Subcutaneous abdominal adipose tissue (tissue), 5 donors: ENCODE data around the gene CACNA2D1.
"Not testable (repeated sequence)": the region's sequence is repeated elsewhere in the genome, so short reads cannot be mapped to it uniquely, and the experiment has no call there.

Experiments
- H3K27ac ChIP-seq: one replicate; pipeline ENCODE4 v1.7.0; 2013; ENCODE audit warnings: low read depth, mild to moderate bottlenecking, inconsistent platforms, low read length, moderate library complexity
- H3K27me3 ChIP-seq, 5 donors: one replicate each; pipeline ENCODE4 v1.7.0; 2013; ENCODE audit warnings: low read length in 5 of 5, inconsistent platforms in 1 of 5; ENCODE audit not compliant: control insufficient read depth in 5 of 5, insufficient read depth in 4 of 5
- H3K36me3 ChIP-seq, 5 donors: one replicate each; pipeline ENCODE4 v1.7.0; 2013; ENCODE audit warnings: low read length in 5 of 5; ENCODE audit not compliant: control insufficient read depth in 5 of 5, insufficient read depth in 5 of 5
- H3K4me1 ChIP-seq, 5 donors: one replicate each; pipeline ENCODE4 v1.7.0; 2013; ENCODE audit warnings: low read length in 5 of 5, mild to moderate bottlenecking in 3 of 5, moderate library complexity in 1 of 5; ENCODE audit not compliant: control insufficient read depth in 5 of 5, insufficient read depth in 5 of 5
- H3K4me3 ChIP-seq, 5 donors: one replicate each; pipeline ENCODE4 v1.7.0; 2013; ENCODE audit warnings: low read length in 5 of 5, low read depth in 1 of 5
- H3K9ac ChIP-seq, 5 donors: one replicate each; pipeline ENCODE4 v1.7.0; 2013; ENCODE audit warnings: low read length in 5 of 5, mild to moderate bottlenecking in 4 of 5, moderate library complexity in 3 of 5
- H3K9me3 ChIP-seq, 5 donors: one replicate each; pipeline ENCODE4 v1.7.0; 2013; ENCODE audit warnings: low read length in 5 of 5; ENCODE audit not compliant: control insufficient read depth in 5 of 5
- donor health status: healthy.
- donor health status: healthy.
- donor health status: healthy.
- donor health status: healthy.
- donor health status: healthy.

The CACNA2D1 gene

DNA sequence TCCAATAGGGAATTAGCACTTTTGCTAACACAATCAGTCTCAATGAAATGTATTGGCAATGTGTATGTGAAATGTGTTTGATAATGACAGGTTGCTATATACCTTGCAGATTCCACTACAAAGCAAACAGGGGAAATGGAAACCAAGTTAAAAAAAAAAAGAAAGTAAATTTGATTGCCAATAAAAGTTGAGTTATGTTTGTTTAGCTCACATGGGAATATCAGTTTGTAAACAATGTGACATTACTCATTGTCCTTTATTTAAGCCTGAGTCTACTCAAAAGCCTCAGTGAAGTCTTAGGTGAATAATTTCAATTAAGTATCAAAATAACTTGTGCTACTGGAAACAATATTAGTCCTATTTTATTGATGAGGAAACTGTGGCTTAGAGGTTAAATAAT is 285.2 kb downstream of the CACNA2D1 start:
- no peaks in the 10 kb centered on the region for H3K4me1 ChIP-seq
- H3K4me3 ChIP-seq = no peak overlapping the region
- H3K36me3 ChIP-seq = no peaks in the 10 kb centered on the region
- no peak overlapping the region for H3K9ac ChIP-seq
- no peaks in the 10 kb centered on the region for H3K27me3 ChIP-seq
- no peak overlapping the region for H3K27ac ChIP-seq
- no peaks in the 10 kb centered on the region for H3K9me3 ChIP-seq

DNA sequence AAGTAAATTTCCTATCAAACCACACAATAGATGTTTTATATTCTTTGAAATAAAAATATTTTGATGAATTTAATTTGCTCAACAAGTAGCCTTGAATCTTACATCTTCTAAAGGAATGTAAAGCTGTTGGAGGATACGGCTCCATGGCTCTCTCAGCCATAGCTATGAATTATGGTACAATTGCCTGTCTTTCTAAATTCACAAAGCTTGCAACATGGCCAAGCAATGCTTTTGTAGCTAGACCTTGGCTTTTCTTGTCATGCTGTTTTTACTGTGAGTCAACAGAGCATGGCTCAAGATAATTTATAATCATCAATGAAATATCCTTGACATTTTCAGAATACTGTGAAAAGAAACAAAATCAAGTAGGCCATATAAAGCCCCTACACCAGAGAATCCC is 286.7 kb downstream of the CACNA2D1 start:
- Histone ChIP-seq H3K27ac (no peak overlapping the region), H3K27me3 (no peaks in the 10 kb centered on the region), H3K4me1 (no peaks in the 10 kb centered on the region), H3K4me3 (no peak overlapping the region), H3K9ac (no peak overlapping the region), H3K36me3 (no peaks in the 10 kb centered on the region), H3K9me3 (no peaks in the 10 kb centered on the region)

DNA sequence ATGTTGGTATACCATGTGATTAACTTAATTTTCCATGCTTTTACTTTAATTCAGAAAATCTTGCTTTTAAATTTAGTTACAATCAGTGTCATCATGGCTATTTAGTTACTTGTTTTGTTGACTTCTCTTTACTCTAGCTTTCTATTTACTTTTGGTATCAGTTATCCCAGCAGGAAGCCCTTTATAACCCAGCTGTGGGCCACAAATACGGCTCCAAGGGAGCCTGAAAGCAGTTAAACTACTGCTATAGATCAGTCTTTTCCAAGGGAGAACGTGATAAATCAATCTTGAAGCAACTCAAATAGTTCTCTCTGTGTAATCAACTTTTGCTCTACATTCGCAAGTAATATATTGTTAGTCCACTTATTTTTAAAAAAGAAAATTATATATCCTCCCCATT is 287.4 kb downstream of the CACNA2D1 start:
- H3K4me1 ChIP-seq = no peaks in the 10 kb centered on the region
- no peaks in the 10 kb centered on the region for H3K27me3 ChIP-seq
- H3K9me3 ChIP-seq = no peaks in the 10 kb centered on the region
- H3K9ac ChIP-seq = no peak overlapping the region
- no peaks in the 10 kb centered on the region for H3K36me3 ChIP-seq
- H3K4me3 ChIP-seq = no peak overlapping the region
- no peak overlapping the region for H3K27ac ChIP-seq

- H3K27me3 ChIP-seq = no peaks in the 10 kb centered on the region
- no peak overlapping the region for H3K27ac ChIP-seq
- no peaks in the 10 kb centered on the region for H3K4me1 ChIP-seq
- no peaks in the 10 kb centered on the region for H3K9me3 ChIP-seq
- no peaks in the 10 kb centered on the region for H3K36me3 ChIP-seq
- H3K9ac ChIP-seq = no peak overlapping the region
- no peak overlapping the region for H3K4me3 ChIP-seq
Observed at GRCh38 chr7:82154728-82155127, 288.8 kb downstream of the CACNA2D1 start.

DNA sequence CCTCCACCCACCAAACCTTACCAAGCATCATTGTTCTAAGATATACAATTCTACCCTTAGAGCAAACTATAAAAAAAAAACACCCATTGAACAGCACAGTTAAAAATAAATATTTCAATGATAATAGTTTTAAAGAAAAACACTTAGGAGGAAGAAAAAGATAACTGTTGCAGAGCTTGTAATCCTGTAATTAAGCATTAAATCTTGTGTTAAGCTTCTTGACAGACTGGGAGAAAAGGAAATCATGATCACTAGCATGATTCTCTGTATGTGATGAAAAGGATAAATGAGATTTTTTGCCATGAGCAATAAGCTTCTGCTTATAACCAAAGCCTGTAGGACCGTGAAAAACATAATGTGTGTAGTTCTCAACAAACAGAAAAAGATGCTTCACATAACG is 289.8 kb downstream of the CACNA2D1 start:
- Histone ChIP-seq H3K27me3 (no peaks in the 10 kb centered on the region), H3K36me3 (no peaks in the 10 kb centered on the region), H3K27ac (no peak overlapping the region), H3K4me3 (no peak overlapping the region), H3K9ac (no peak overlapping the region), H3K4me1 (no peaks in the 10 kb centered on the region), H3K9me3 (no peaks in the 10 kb centered on the region)

- Histone ChIP-seq H3K9me3 (no peaks in the 10 kb centered on the region), H3K36me3 (no peaks in the 10 kb centered on the region), H3K4me3 (no peak overlapping the region), H3K27ac (no peak overlapping the region), H3K27me3 (no peaks in the 10 kb centered on the region), H3K9ac (no peak overlapping the region), H3K4me1 (no peaks in the 10 kb centered on the region)
Observed at GRCh38 chr7:82152858-82153257, 290.7 kb downstream of the CACNA2D1 start.

GRCh38 chr7:82146491-82146890 is 297.1 kb downstream of the CACNA2D1 start:
- H3K4me3 ChIP-seq = no peak overlapping the region
- H3K27ac ChIP-seq = no peak overlapping the region
- no peaks in the 10 kb centered on the region for H3K9me3 ChIP-seq
- no peaks in the 10 kb centered on the region for H3K4me1 ChIP-seq
- H3K9ac ChIP-seq = no peak overlapping the region
- H3K27me3 ChIP-seq = no peaks in the 10 kb centered on the region
- no peaks in the 10 kb centered on the region for H3K36me3 ChIP-seq

DNA sequence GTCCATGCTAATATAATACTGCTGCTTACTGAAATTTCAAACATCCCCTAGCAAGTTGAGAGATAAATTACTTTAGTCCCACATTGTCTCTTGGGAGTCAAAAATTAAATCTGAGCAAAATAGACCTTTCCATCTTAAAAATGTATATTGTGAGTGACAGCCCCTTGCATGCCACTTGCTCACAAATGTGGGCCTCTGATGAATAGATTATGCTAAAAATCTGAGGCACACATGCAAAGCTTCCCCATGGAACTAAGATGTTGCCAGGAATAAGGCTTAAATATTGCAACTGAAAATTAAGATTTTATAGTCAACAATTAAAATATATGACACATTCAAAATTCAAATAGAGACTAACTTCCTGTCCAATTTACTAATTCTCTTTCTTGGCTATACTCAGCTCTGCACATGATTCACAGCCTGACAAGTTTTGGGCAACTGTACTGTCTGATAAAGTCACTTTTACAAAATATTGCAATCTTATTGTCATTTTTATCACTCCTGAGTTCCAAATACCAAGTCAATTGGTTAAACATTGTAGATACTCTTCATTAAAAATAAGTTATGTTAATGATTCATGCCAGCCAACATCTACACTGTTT is 301.2 kb downstream of the CACNA2D1 start:
- Histone ChIP-seq H3K4me3 (no peak overlapping the region), H3K4me1 (peaks cover 0 to 2% (median 0%) of the 10 kb centered on the region in 5 donors), H3K9me3 (no peaks in the 10 kb centered on the region), H3K27ac (no peak overlapping the region), H3K27me3 (no peaks in the 10 kb centered on the region), H3K36me3 (no peaks in the 10 kb centered on the region), H3K9ac (no peak overlapping the region)

DNA sequence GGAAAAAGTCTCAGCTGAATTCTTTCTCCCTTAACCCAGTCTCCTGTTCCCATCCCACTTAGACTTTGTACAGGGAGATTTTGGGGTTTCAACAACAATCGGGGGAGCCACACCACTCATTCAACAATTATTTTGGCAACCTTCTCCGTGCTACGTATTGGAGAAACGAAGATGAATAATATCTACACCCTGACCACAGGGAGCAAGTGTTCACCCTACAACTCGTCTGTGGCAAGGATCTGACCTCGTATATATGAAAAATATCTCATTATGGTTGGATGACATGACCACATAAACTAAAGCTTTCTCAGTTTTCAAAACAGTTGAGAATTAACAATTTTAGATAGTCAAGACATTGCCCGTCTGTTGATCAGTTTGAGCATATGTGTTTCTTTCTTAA is 302.1 kb downstream of the CACNA2D1 start:
- Histone ChIP-seq H3K9me3 (no peaks in the 10 kb centered on the region), H3K4me3 (no peak overlapping the region), H3K27me3 (no peaks in the 10 kb centered on the region), H3K36me3 (no peaks in the 10 kb centered on the region), H3K27ac (no peak overlapping the region), H3K4me1 (peaks cover 0 to 2% (median 0%) of the 10 kb centered on the region in 5 donors), H3K9ac (no peak overlapping the region)

DNA sequence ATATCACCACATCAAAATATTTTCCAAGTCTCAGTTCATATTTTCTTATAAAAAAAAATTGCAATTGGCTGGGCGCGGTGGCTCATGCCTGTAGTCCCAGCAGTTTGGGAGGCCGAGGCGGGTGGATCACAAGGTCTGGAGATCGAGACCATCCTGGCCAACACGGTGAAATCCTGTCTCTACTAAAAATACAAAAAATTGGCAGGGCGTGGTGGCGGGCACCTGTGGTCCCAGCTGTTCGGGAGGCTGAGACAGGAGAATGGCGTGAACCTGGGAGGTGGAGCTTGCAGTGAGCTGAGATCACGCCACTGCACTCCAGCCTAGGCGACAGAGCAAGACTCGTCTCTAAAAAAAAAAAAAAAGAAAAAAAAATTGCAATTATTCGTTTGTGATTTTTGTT is 303.0 kb downstream of the CACNA2D1 start:
- H3K27me3 ChIP-seq, H3K36me3 ChIP-seq, H3K4me1 ChIP-seq, H3K4me3 ChIP-seq, H3K9ac ChIP-seq, H3K9me3 ChIP-seq, H3K27ac ChIP-seq: not testable (repeated sequence)

- Histone ChIP-seq H3K4me3 (no peak overlapping the region), H3K27me3 (no peaks in the 10 kb centered on the region), H3K36me3 (no peaks in the 10 kb centered on the region), H3K9ac (no peak overlapping the region), H3K27ac (no peak overlapping the region), H3K9me3 (no peaks in the 10 kb centered on the region), H3K4me1 (peaks cover 0 to 7% (median 0%) of the 10 kb centered on the region in 5 donors)
Observed at GRCh38 chr7:82131215-82131614, 312.4 kb downstream of the CACNA2D1 start.
